K562 (cell line): ENCODE data around the gene ANKRD23. TPM values are rescaled to one million over a fixed set of nuclear protein-coding genes. Genes with fewer than 3 reads are reported as not detected.

Experiments
- CCNT2 ChIP-seq: IDR thresholded peaks from 2 replicates; pipeline ENCODE4 v1.6.1; 2011; ENCODE audit warnings: borderline replicate concordance, low read depth, mild to moderate bottlenecking, moderate library complexity, mixed read lengths, low read length; ENCODE audit not compliant: insufficient read length; ENCODE audit errors: extremely low read depth
- ELK1 ChIP-seq: sonication (generic); formaldehyde crosslinking; IDR thresholded peaks from 2 replicates; pipeline ENCODE4 v1.8.1; 2022; ENCODE audit warnings: missing genetic modification reagents
- GMEB1 ChIP-seq: fragments of 250-450 bp; sonication (Bioruptor Pico); IDR thresholded peaks from 2 replicates; pipeline ENCODE4 v1.4.0; 2020; ENCODE audit warnings: mild to moderate bottlenecking
- KAT7 ChIP-seq: sonication (generic); formaldehyde crosslinking; IDR thresholded peaks from 2 replicates; pipeline ENCODE4 v1.8.0; 2022; ENCODE audit warnings: missing genetic modification reagents, mild to moderate bottlenecking, borderline replicate concordance
- KAT8 ChIP-seq: fragments of 450-650 bp; IDR thresholded peaks from 2 replicates; pipeline ENCODE4 v1.6.1; 2016; ENCODE audit warnings: low read depth, mild to moderate bottlenecking
- KDM5B ChIP-seq: fragments of 200-600 bp; sonication (generic); IDR thresholded peaks from 2 replicates; pipeline ENCODE4 v1.6.1; 2012; ENCODE audit warnings: low read depth, mild to moderate bottlenecking, moderate library complexity, low read length, control low read depth, inconsistent platforms; ENCODE audit not compliant: insufficient replicate concordance
- NUFIP1 ChIP-seq: fragments of 450-650 bp; IDR thresholded peaks from 2 replicates; pipeline ENCODE4 v1.6.1; 2018; ENCODE audit not compliant: partially characterized antibody
- TAF1 ChIP-seq: IDR thresholded peaks from 2 replicates; pipeline ENCODE4 v1.6.1; 2011; ENCODE audit warnings: mild to moderate bottlenecking, low read length, moderate library complexity; ENCODE audit not compliant: insufficient read depth, control insufficient read depth, severe bottlenecking; ENCODE audit errors: extremely low read depth
- TARDBP ChIP-seq: fragments of 450-650 bp; IDR thresholded peaks from 2 replicates; pipeline ENCODE4 v1.6.1; 2016
- TCF7 ChIP-seq: sonication (generic); IDR thresholded peaks from 2 replicates; pipeline ENCODE4 v1.6.1; 2016; ENCODE audit warnings: antibody characterized with exemption, borderline replicate concordance
- U2AF1 ChIP-seq: fragments of 200-400 bp; formaldehyde crosslinking; optimal IDR thresholded peaks from 2 replicates; pipeline ENCODE3; 2017; ENCODE audit warnings: mild to moderate bottlenecking, low read depth, low read length, moderate library complexity
- VEZF1 ChIP-seq: fragments of 200-800 bp; sonication (Bioruptor generic); IDR thresholded peaks from 2 replicates; pipeline ENCODE4 v1.6.1; 2017; ENCODE audit warnings: missing genetic modification characterization, missing compliant biosample characterization
- ZNF655 ChIP-seq: fragments of 250-450 bp; sonication (Bioruptor Pico); IDR thresholded peaks from 2 replicates; pipeline ENCODE4 v1.5.0; 2021
- ZNF830 ChIP-seq: fragments of 250-450 bp; sonication (Bioruptor Pico); IDR thresholded peaks from 2 replicates; pipeline ENCODE4 v1.5.0; 2021; ENCODE audit warnings: mild to moderate bottlenecking
- polyA plus RNA-seq, 8 experiments: library from polyadenylated mRNA; depleted of rRNA in 4 of 8; stranded (reverse) in 5 of 8; unstranded in 3 of 8; fragments of >200 nt; fragmentation: Nextera tagmentation in 2 of 8; fragmentation: Illumina TruSeq in 1 of 8; extraction: Ambion mirVana in 2 of 8; extraction: Trizol in 1 of 8; gene quantifications; 2 replicates each; pipeline versions ENCODE4 v1.2.1 to v1.2.3, GENCODE V29; 2011 to 2014; ENCODE audit warnings: inconsistent platforms in 1 of 8, missing spikeins in 1 of 8
- total RNA-seq, 7 experiments: library from RNA; depleted of rRNA in 6 of 7; stranded (reverse); fragments of >200 nt in 6 of 7; fragmentation: Illumina TruSeq in 2 of 7; extraction: Trizol in 2 of 7; gene quantifications; 2 replicates each; pipeline versions ENCODE4 v1.2.1 to v1.2.3, GENCODE V29; 2011 to 2021; ENCODE audit warnings: low replicate concordance in 1 of 7

The ANKRD23 gene
- total and polyA plus RNA-seq, 9 of the 15 experiments (the other 6 are each of a cell fraction or from before 2014, with no cell fraction given) = 0.32 to 4.8 (median 2.8) TPM

GRCh38 chr2:96869281-96869821 is 25.5 kb upstream of the ANKRD23 start (continued):
- TF ChIP-seq ELK1 (CRISPR knock-in tag) = no peak
- no peak for TF ChIP-seq NUFIP1
- peak; percentile 2; the same call in 1 of the 2 replicates for TF ChIP-seq VEZF1 (CRISPR knock-in tag)
- TF ChIP-seq TAF1 = peak; percentile 1
- TF ChIP-seq CCNT2 = peak; percentile 13
- TF ChIP-seq ZNF830 (CRISPR knock-in tag) = 0 out of 2 replicates have a peak, but pooled peaks have one; percentile 54
- TF ChIP-seq KAT8 = no peak
- no peak for TF ChIP-seq TCF7
- TF ChIP-seq KDM5B = peak; percentile 8
- TF ChIP-seq GMEB1 (CRISPR knock-in tag) = peak; percentile 28
- TF ChIP-seq KAT7 (CRISPR knock-in tag) = 0 out of 2 replicates have a peak, but pooled peaks have one; percentile 25
- TF ChIP-seq U2AF1 = peak; percentile 28
- no peak for TF ChIP-seq TARDBP
- TF ChIP-seq ZNF655 (CRISPR knock-in tag) = no peak
- TF ChIP-seq, all 486 proteins: peak for 19
